B cell (primary cell): Measurements from ENCODE around the gene ALKBH7. TPM values are rescaled to one million over a fixed set of nuclear protein-coding genes. Genes with fewer than 3 reads are reported as not detected.
A peak's percentile ranks its signal among the peaks of the same experiment; 100 is the strongest.

ENCODE experiments used
- ATAC-seq: fragments of 200-7000 bp; cut with Tn5 transposase; one replicate; pipeline ENCODE4 v1.10.0; 2021; ENCODE audit warnings: low read depth, mild to moderate bottlenecking, moderate number of reproducible peaks, moderate library complexity
- CTCF ChIA-PET: fragments of 350-600 bp; sonication (Branson Sonifier 250); formaldehyde crosslinking; loops from one replicate; lab custom pipeline; 2021; ENCODE audit warnings: antibody characterized with exemption, inconsistent platforms; lab: Charles Lee
- POLR2A ChIA-PET: fragments of 350-600 bp; sonication (Branson Sonifier 250); formaldehyde crosslinking; loops from one replicate; lab custom pipeline; 2021; ENCODE audit warnings: antibody characterized with exemption; lab: Charles Lee
- DNase-seq: peaks from one replicate; pipeline ENCODE4 v3.0.0; 2013
- H2AFZ ChIP-seq: 2 replicates; pipeline ENCODE4 v1.6.1; 2012; ENCODE audit warnings: mild to moderate bottlenecking, low read depth, low read length; ENCODE audit not compliant: insufficient read depth, poor library complexity, severe bottlenecking
- H3K27ac ChIP-seq, 2 donors: 1 replicate in 1 of 2; 2 replicates in 1 of 2; pipeline ENCODE4 v1.5.1; 2012 to 2013; ENCODE audit warnings: low read length in 2 of 2, mild to moderate bottlenecking in 2 of 2, moderate library complexity in 1 of 2
- H3K27me3 ChIP-seq, 4 experiments: fragments of 200-600 bp in 1 of 4; sonication (generic) in 1 of 4; replicated peaks in 1 of 4; 1 replicate in 2 of 4; 2 replicates in 2 of 4; pipeline versions ENCODE4 v1.6.1 to v1.7.0; 2013 to 2016; ENCODE audit warnings: low read length in 3 of 4, mild to moderate bottlenecking in 2 of 4, mixed read lengths in 1 of 4, moderate library complexity in 1 of 4; ENCODE audit not compliant: insufficient read depth in 4 of 4, control insufficient read depth in 3 of 4; ENCODE audit errors: control extremely low read depth in 1 of 4
- H3K36me3 ChIP-seq, 2 experiments: replicated peaks in 1 of 2; 1 replicate in 1 of 2; 2 replicates in 1 of 2; pipeline versions ENCODE4 v1.6.1 to v1.7.1; 2013; ENCODE audit warnings: low read length in 1 of 2; ENCODE audit not compliant: insufficient read depth in 2 of 2, control insufficient read depth in 1 of 2; ENCODE audit errors: control extremely low read depth in 1 of 2, extremely low read depth in 1 of 2
- H3K4me1 ChIP-seq, 2 donors: fragments of 200-600 bp in 1 of 2; sonication (generic) in 1 of 2; 1 replicate in 1 of 2; 2 replicates in 1 of 2; pipeline versions ENCODE4 v1.5.1 to v1.6.1; 2013 to 2017; ENCODE audit warnings: low read length in 2 of 2; ENCODE audit not compliant: control insufficient read depth in 2 of 2, insufficient read depth in 2 of 2
- H3K4me2 ChIP-seq: replicated peaks from 2 replicates; pipeline ENCODE3; 2012; ENCODE audit warnings: mild to moderate bottlenecking, low read depth, low read length; ENCODE audit not compliant: poor library complexity, severe bottlenecking
- H3K4me3 ChIP-seq, 5 experiments: fragments of 200-600 bp in 1 of 5; sonication (generic) in 1 of 5; 1 replicate in 3 of 5; 2 replicates in 2 of 5; pipeline versions ENCODE4 v1.5.1 to v1.7.0; 2011 to 2016; ENCODE audit warnings: low read length in 4 of 5, mild to moderate bottlenecking in 4 of 5, low read depth in 2 of 5, control low read depth in 1 of 5, moderate library complexity in 1 of 5; ENCODE audit not compliant: insufficient read depth in 1 of 5; ENCODE audit errors: control extremely low read depth in 1 of 5, extremely low read depth in 1 of 5
- H3K79me2 ChIP-seq: fragments of 200-600 bp; sonication (generic); one replicate; pipeline ENCODE4 v1.6.0; 2016; ENCODE audit warnings: low read length; ENCODE audit not compliant: control insufficient read depth, insufficient read depth
- H3K9ac ChIP-seq: fragments of 200-600 bp; sonication (generic); 2 replicates; pipeline ENCODE4 v1.6.1; 2017; ENCODE audit warnings: mild to moderate bottlenecking, low read length, moderate library complexity
- H3K9me3 ChIP-seq, 3 donors: one replicate each; pipeline versions ENCODE4 v1.6.1 to v1.7.1; 2013; ENCODE audit warnings: low read length in 2 of 3; ENCODE audit not compliant: control insufficient read depth in 2 of 3, insufficient read depth in 1 of 3; ENCODE audit errors: control extremely low read depth in 1 of 3
- H4K20me1 ChIP-seq: 2 replicates; pipeline ENCODE4 v1.6.0; 2012; ENCODE audit warnings: mild to moderate bottlenecking, low read length; ENCODE audit not compliant: insufficient read depth, control insufficient read depth, poor library complexity, severe bottlenecking
- H3K27ac Mint-ChIP-seq: one replicate; pipeline ENCODE4 v1.8.0; 2021; ENCODE audit warnings: mixed read lengths
- H3K27me3 Mint-ChIP-seq: one replicate; pipeline ENCODE4 v1.8.0; 2021; ENCODE audit warnings: mixed read lengths
- H3K4me1 Mint-ChIP-seq: one replicate; pipeline ENCODE4 v1.8.0; 2021; ENCODE audit warnings: mixed read lengths
- H3K4me3 Mint-ChIP-seq: one replicate; pipeline ENCODE4 v1.8.0; 2021; ENCODE audit warnings: mixed read lengths
- H3K9me3 Mint-ChIP-seq: one replicate; pipeline ENCODE4 v1.8.0; 2022; ENCODE audit warnings: mixed read lengths; ENCODE audit not compliant: insufficient read depth
- EZH2 ChIP-seq: IDR thresholded peaks from 2 replicates; pipeline ENCODE4 v1.6.1; 2012; ENCODE audit warnings: borderline replicate concordance, low read depth, mild to moderate bottlenecking, moderate library complexity, low read length; ENCODE audit not compliant: insufficient read depth, poor library complexity, severe bottlenecking
- WGBS: methylation state at CpG from one replicate; pipeline ENCODE4 v1.1.5; 2013; ENCODE audit warnings: missing lambda C conversion rate; ENCODE audit not compliant: insufficient coverage; 5-methylcytosine and 5-hydroxymethylcytosine counted together
- intact Hi-C: fragments of 100-400 bp; cut with micrococcal nuclease; formaldehyde crosslinking; loops from one replicate; pipeline ENCODE4 v1.10.0; 2022
- polyA minus RNA-seq: library from RNA; depleted of rRNA, polyadenylated mRNA; stranded (reverse); fragments of >200 nt; gene quantifications from 2 replicates; pipeline ENCODE4 v1.2.3, GENCODE V29; 2012
- polyA plus RNA-seq: library from polyadenylated mRNA; depleted of rRNA; stranded (reverse); fragments of >200 nt; gene quantifications from 2 replicates; pipeline ENCODE4 v1.2.3, GENCODE V29; 2012
- total RNA-seq, 2 donors: library from RNA; stranded (reverse); fragments of 120-200 nt in 1 of 2; gene quantifications; 1 replicate in 1 of 2; 2 replicates in 1 of 2; pipeline versions ENCODE4 v1.2.3 to v1.2.4, GENCODE V29; 2013 to 2022
- TF ChIP-seq, protein P1 (sequence below): fragments of 200-600 bp; IDR thresholded peaks from one replicate; pipeline ENCODE4 v1.8.0; 2022; ENCODE audit warnings: antibody characterized with exemption, mild to moderate bottlenecking

Gene ALKBH7, protein sequence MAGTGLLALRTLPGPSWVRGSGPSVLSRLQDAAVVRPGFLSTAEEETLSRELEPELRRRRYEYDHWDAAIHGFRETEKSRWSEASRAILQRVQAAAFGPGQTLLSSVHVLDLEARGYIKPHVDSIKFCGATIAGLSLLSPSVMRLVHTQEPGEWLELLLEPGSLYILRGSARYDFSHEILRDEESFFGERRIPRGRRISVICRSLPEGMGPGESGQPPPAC
- total RNA-seq (62.7 and 67.0 TPM in 2 replicates), polyA plus RNA-seq (27.5 and 36.4 TPM in 2 replicates), polyA minus RNA-seq (41.2 and 46.9 TPM in 2 replicates)
- 32.6 TPM for total RNA-seq (2013)

DNA sequence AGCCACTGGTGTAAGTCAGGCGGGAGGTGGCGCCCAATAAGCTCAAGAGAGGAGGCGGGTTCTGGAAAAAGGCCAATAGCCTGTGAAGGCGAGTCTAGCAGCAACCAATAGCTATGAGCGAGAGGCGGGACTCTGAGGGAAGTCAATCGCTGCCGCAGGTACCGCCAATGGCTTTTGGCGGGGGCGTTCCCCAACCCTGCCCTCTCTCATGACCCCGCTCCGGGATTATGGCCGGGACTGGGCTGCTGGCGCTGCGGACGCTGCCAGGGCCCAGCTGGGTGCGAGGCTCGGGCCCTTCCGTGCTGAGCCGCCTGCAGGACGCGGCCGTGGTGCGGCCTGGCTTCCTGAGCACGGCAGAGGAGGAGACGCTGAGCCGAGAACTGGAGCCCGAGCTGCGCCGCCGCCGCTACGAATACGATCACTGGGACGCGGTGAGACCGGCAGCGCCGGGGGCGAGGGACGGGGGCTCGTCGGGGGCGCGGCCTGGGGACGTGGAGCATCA, at the start of gene ALKBH7:
TSS of gene ALKBH7 (plus strand) at position 201 of the 502 bp plus-strand sequence. CDS start at position 228, 27 bp downstream.
- intact Hi-C loops = loop anchor here (1.0 to 5.0 kb wide), 8 partner anchors 11 to 1650 kb away; partner anchors contain the start of genes CLPP, DENND1C, DPP9 and GTF2F1
- Histone ChIP-seq H3K4me1 (peaks cover 9 to 12% of the 10 kb centered on the region in 2 donors), H4K20me1 (no peaks in the 10 kb centered on the region), H3K4me3 (peak within 1 kb of the TSS; percentile 45 to 96 (median 93)), H3K36me3 (peaks cover 0 to 15% of the 10 kb centered on the region in 2 experiments), H3K27ac (peak within 1 kb of the TSS; percentile 88 to 98), H3K4me2 (peak within 1 kb of the TSS; percentile 94), H2AFZ (peak within 1 kb of the TSS; percentile 91), H3K79me2 (no peaks in the 10 kb centered on the region), H3K9ac (peak within 1 kb of the TSS; percentile 99), H3K27me3 (no peaks in the 10 kb centered on the region), H3K9me3 (no peaks in the 10 kb centered on the region)
- no peaks in the 10 kb centered on the region for H3K9me3 Mint-ChIP-seq
- peak; percentile 73 for ATAC-seq
- ChIA-PET POLR2A (interaction anchor here (0.5 to 3.6 kb wide), 8 partner anchors 11 to 956 kb away, joined by 3 to 25 read pairs (median 5); partner anchors contain the start of genes CLPP, GTF2F1, KHSRP and NDUFA11), CTCF (interaction anchor here (0.6 to 1.6 kb wide), 8 partner anchors 10 to 206 kb away, joined by 3 to 5 read pairs (median 3); partner anchors contain the start of genes CLPP and GTF2F1)
- peak; percentile 99 for DNase-seq
- H3K27ac Mint-ChIP-seq = peak within 1 kb of the TSS; percentile 91
- 0% methylated on average over 47 of the region's 47 CpGs for WGBS
- peak within 1 kb of the TSS; percentile 91 for H3K4me3 Mint-ChIP-seq
- H3K27me3 Mint-ChIP-seq = no peaks in the 10 kb centered on the region
- peaks cover 11% of the 10 kb centered on the region for H3K4me1 Mint-ChIP-seq
- no peak for TF ChIP-seq EZH2
- TF ChIP-seq, protein P1, sequence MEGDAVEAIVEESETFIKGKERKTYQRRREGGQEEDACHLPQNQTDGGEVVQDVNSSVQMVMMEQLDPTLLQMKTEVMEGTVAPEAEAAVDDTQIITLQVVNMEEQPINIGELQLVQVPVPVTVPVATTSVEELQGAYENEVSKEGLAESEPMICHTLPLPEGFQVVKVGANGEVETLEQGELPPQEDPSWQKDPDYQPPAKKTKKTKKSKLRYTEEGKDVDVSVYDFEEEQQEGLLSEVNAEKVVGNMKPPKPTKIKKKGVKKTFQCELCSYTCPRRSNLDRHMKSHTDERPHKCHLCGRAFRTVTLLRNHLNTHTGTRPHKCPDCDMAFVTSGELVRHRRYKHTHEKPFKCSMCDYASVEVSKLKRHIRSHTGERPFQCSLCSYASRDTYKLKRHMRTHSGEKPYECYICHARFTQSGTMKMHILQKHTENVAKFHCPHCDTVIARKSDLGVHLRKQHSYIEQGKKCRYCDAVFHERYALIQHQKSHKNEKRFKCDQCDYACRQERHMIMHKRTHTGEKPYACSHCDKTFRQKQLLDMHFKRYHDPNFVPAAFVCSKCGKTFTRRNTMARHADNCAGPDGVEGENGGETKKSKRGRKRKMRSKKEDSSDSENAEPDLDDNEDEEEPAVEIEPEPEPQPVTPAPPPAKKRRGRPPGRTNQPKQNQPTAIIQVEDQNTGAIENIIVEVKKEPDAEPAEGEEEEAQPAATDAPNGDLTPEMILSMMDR = no peak

DNA sequence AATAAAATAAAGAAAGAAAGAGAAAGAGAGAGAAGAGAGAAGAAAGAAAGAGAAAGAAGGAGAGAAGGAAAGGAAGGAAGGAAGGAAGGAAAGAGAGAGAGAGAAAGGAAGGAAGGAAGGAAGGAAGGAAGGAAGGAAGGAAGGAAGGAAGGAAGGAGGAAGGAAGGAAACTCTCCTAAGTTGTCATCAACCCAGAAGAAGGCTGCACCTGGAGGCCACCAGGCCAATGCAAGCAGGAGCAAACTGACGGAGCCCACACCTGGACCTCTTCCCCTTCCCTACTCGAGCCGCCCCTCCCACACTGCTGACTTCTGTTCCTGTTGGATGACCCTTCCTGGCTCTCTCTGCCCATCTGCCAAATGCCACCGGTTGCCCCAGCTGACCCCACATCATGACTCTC, 47.8 kb upstream of the ALKBH7 start:
- Histone ChIP-seq H3K4me3 (no peak overlapping the region), H3K36me3 (no peaks in the 10 kb centered on the region), H3K9ac (no peak overlapping the region), H2AFZ (no peak overlapping the region), H3K79me2 (no peaks in the 10 kb centered on the region), H3K4me1 (no peaks in the 10 kb centered on the region), H3K9me3 (peaks cover 0 to 3% (median 0%) of the 10 kb centered on the region in 3 donors), H4K20me1 (no peaks in the 10 kb centered on the region), H3K27ac (no peak overlapping the region), H3K27me3 (no peaks in the 10 kb centered on the region), H3K4me2 (no peak overlapping the region)
- TF ChIP-seq, protein P1 = no peak
- no peak for TF ChIP-seq EZH2
- ChIA-PET POLR2A (no interaction called here), CTCF (no interaction called here)
- WGBS = 67% methylated on average over 4 of the region's 4 CpGs
- intact Hi-C loops = no loop called here
- peaks cover 18% of the 10 kb centered on the region for H3K27me3 Mint-ChIP-seq
- H3K27ac Mint-ChIP-seq = no peak overlapping the region
- ATAC-seq (no peak), DNase-seq (no peak)
- no peaks in the 10 kb centered on the region for H3K9me3 Mint-ChIP-seq
- no peaks in the 10 kb centered on the region for H3K4me1 Mint-ChIP-seq
- no peak overlapping the region for H3K4me3 Mint-ChIP-seq
